Neural cell (in vitro differentiated cells): Measurements from ENCODE around the gene ZNF431.

Experiments
- EP300 ChIP-seq: fragments of 450-650 bp; conservative IDR thresholded peaks from 2 replicates; pipeline ENCODE4 v1.6.1; 2014; ENCODE audit warnings: antibody characterized with exemption, mild to moderate bottlenecking, moderate library complexity; ENCODE audit not compliant: poor library complexity, severe bottlenecking
- EZH2 ChIP-seq: fragments of 200-600, 300-800 bp; shearing (Covaris generic), sonication (generic); IDR thresholded peaks from 2 replicates; pipeline ENCODE4 v1.6.1; 2014; ENCODE audit warnings: antibody characterized with exemption, low read length, borderline replicate concordance, mild to moderate bottlenecking; ENCODE audit not compliant: insufficient read depth, poor library complexity, severe bottlenecking
- MXI1 ChIP-seq: fragments of 450-650 bp; conservative IDR thresholded peaks from 2 replicates; pipeline ENCODE4 v1.6.1; 2014; ENCODE audit warnings: antibody characterized with exemption, mild to moderate bottlenecking; ENCODE audit not compliant: poor library complexity, severe bottlenecking
- POLR2AphosphoS5 ChIP-seq: IDR thresholded peaks from 2 replicates; pipeline ENCODE4 v1.6.1; 2012
- RAD21 ChIP-seq: fragments of 450-650 bp; conservative IDR thresholded peaks from 2 replicates; pipeline ENCODE4 v1.6.1; 2014; ENCODE audit warnings: antibody characterized with exemption, mild to moderate bottlenecking, moderate library complexity
- TAF1 ChIP-seq: IDR thresholded peaks from 2 replicates; pipeline ENCODE4 v1.6.1; 2012; ENCODE audit warnings: low read depth
- TF ChIP-seq, protein P1 (sequence below): fragments of 450-650 bp; IDR thresholded peaks from 2 replicates; pipeline ENCODE4 v1.5.1; 2014; ENCODE audit warnings: antibody characterized with exemption, mild to moderate bottlenecking, moderate library complexity; ENCODE audit not compliant: poor library complexity, severe bottlenecking
- TF ChIP-seq, protein P2 (sequence below): IDR thresholded peaks from 2 replicates; pipeline ENCODE4 v1.6.1; 2012; ENCODE audit warnings: borderline replicate concordance

DNA sequence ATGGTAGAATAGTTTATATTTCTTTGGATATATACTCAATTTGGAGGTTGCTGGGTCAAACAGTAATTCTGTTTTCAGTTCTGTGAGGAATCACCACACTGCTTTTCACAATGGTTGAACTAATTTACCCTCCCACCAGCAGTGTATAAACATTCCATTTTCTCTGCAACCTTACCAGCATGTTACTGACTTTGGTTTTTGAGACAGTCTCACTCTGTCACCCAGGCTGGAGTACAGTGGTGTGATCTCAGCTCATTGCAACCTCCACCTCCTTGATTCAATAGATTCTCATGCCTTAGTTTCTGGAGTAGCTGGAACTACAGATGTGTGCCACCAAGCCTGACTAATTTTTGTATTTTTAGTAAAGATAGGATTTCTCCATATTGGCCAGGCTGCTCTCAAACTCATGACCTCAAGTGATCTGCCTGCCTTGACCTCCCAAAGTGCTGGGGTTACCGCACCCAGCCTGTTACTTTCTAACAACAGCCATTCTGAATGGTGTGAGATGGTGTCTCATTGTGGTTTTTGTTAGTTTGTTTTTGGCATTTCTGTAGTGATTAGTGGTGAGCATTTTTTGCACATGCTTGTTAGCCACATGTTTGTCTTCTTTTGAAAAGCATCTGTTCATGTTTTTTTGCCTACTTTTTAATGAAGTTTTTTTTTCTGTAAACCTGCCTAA, 47.4 kb upstream of the ZNF431 start:
- TF ChIP-seq, protein P1, sequence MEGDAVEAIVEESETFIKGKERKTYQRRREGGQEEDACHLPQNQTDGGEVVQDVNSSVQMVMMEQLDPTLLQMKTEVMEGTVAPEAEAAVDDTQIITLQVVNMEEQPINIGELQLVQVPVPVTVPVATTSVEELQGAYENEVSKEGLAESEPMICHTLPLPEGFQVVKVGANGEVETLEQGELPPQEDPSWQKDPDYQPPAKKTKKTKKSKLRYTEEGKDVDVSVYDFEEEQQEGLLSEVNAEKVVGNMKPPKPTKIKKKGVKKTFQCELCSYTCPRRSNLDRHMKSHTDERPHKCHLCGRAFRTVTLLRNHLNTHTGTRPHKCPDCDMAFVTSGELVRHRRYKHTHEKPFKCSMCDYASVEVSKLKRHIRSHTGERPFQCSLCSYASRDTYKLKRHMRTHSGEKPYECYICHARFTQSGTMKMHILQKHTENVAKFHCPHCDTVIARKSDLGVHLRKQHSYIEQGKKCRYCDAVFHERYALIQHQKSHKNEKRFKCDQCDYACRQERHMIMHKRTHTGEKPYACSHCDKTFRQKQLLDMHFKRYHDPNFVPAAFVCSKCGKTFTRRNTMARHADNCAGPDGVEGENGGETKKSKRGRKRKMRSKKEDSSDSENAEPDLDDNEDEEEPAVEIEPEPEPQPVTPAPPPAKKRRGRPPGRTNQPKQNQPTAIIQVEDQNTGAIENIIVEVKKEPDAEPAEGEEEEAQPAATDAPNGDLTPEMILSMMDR: no peak
- TF ChIP-seq RAD21 (no peak), POLR2AphosphoS5 (no peak), EP300 (no peak), EZH2 (no peak), TAF1 (no peak), MXI1 (no peak)
- TF ChIP-seq, protein P2, sequence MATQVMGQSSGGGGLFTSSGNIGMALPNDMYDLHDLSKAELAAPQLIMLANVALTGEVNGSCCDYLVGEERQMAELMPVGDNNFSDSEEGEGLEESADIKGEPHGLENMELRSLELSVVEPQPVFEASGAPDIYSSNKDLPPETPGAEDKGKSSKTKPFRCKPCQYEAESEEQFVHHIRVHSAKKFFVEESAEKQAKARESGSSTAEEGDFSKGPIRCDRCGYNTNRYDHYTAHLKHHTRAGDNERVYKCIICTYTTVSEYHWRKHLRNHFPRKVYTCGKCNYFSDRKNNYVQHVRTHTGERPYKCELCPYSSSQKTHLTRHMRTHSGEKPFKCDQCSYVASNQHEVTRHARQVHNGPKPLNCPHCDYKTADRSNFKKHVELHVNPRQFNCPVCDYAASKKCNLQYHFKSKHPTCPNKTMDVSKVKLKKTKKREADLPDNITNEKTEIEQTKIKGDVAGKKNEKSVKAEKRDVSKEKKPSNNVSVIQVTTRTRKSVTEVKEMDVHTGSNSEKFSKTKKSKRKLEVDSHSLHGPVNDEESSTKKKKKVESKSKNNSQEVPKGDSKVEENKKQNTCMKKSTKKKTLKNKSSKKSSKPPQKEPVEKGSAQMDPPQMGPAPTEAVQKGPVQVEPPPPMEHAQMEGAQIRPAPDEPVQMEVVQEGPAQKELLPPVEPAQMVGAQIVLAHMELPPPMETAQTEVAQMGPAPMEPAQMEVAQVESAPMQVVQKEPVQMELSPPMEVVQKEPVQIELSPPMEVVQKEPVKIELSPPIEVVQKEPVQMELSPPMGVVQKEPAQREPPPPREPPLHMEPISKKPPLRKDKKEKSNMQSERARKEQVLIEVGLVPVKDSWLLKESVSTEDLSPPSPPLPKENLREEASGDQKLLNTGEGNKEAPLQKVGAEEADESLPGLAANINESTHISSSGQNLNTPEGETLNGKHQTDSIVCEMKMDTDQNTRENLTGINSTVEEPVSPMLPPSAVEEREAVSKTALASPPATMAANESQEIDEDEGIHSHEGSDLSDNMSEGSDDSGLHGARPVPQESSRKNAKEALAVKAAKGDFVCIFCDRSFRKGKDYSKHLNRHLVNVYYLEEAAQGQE: no peak
